ENCODE measurements around the gene PITPNM1. TPM values are rescaled to one million over a fixed set of nuclear protein-coding genes. Genes with fewer than 3 reads are reported as not detected.

PITPNM1 gene
- total RNA-seq, 2 donors from 2014 or later: 89.3 to 91.4 TPM

GRCh38 chr11:67472882-67473281 lies 32.3 kb downstream of the PITPNM1 start:
- Histone ChIP-seq H3K9me3 (no peaks in the 10 kb centered on the region), H3K9ac (ENCODE audit: low read depth in 2 of 2, low read length in 2 of 2) (no peak overlapping the region), H3K27me3 (no peaks in the 10 kb centered on the region), H3K27ac (no peak overlapping the region), H3K36me3 (no peaks in the 10 kb centered on the region), H3K4me3 (no peak overlapping the region), H3K4me1 (peaks cover 5% of the 10 kb centered on the region)
- DNase-seq: no peak
- TF ChIP-seq CTCF (IDR thresholded peaks at IDR 0.05): no peak
- intact Hi-C loops (cut with DNase I): no loop called here

GRCh38 chr11:67470337-67471002 lies 34.7 kb downstream of the PITPNM1 start:
- Histone ChIP-seq H3K27me3 (no peaks in the 10 kb centered on the region), H3K27ac (no peak overlapping the region), H3K36me3 (no peaks in the 10 kb centered on the region), H3K4me3 (no peak overlapping the region), H3K9me3 (no peaks in the 10 kb centered on the region), H3K4me1 (peaks cover 10% of the 10 kb centered on the region), H3K9ac (ENCODE audit: low read depth in 2 of 2, low read length in 2 of 2) (no peak overlapping the region)
- no peak for TF ChIP-seq CTCF (IDR thresholded peaks at IDR 0.05)
- intact Hi-C loops (cut with DNase I): no loop called here
- no peak for DNase-seq

GRCh38 chr11:67469508-67469811 lies 35.7 kb downstream of the PITPNM1 start:
- H3K27ac ChIP-seq: peak overlapping the region; percentile 90
- H3K36me3 ChIP-seq: no peaks in the 10 kb centered on the region
- peak overlapping the region; percentile 70 to 88 for H3K9ac ChIP-seq (ENCODE audit: low read depth in 2 of 2, low read length in 2 of 2)
- no peaks in the 10 kb centered on the region for H3K9me3 ChIP-seq
- DNase-seq: no peak
- peak; percentile 1 for TF ChIP-seq CTCF (IDR thresholded peaks at IDR 0.05)
- H3K4me1 ChIP-seq: peaks cover 13% of the 10 kb centered on the region
- H3K4me3 ChIP-seq: peak overlapping the region; percentile 97
- intact Hi-C loops (cut with DNase I): no loop called here
- H3K27me3 ChIP-seq: no peaks in the 10 kb centered on the region

GRCh38 chr11:67468759-67469507 lies 36.2 kb downstream of the PITPNM1 start, which contains the start of gene TMEM134:
TMEM134 (minus strand) TSS chr11:67469251; CDS start chr11:67469192, 59 bp downstream.
- intact Hi-C loops (cut with DNase I): no loop called here
- Histone ChIP-seq H3K9ac (ENCODE audit: low read depth in 2 of 2, low read length in 2 of 2) (peak within 1 kb of the TSS; percentile 75 to 94), H3K4me1 (peaks cover 15% of the 10 kb centered on the region), H3K9me3 (no peaks in the 10 kb centered on the region), H3K4me3 (peak within 1 kb of the TSS; percentile 97), H3K27ac (peak within 1 kb of the TSS; percentile 90), H3K27me3 (no peaks in the 10 kb centered on the region), H3K36me3 (no peaks in the 10 kb centered on the region)
- TF ChIP-seq CTCF (IDR thresholded peaks at IDR 0.05): peak; percentile 26
- peak; percentile 92 for DNase-seq

- DNase-seq: no peak
- Histone ChIP-seq H3K36me3 (no peaks in the 10 kb centered on the region), H3K4me1 (peaks cover 18% of the 10 kb centered on the region), H3K4me3 (peak overlapping the region; percentile 97), H3K9ac (ENCODE audit: low read depth in 2 of 2, low read length in 2 of 2) (peak overlapping the region; percentile 75 to 94), H3K27ac (peak overlapping the region; percentile 90), H3K9me3 (no peaks in the 10 kb centered on the region), H3K27me3 (no peaks in the 10 kb centered on the region)
- no peak for TF ChIP-seq CTCF (IDR thresholded peaks at IDR 0.05)
- intact Hi-C loops (cut with DNase I): no loop called here
Observed at GRCh38 chr11:67468456-67468758, 36.8 kb downstream of the PITPNM1 start.

Measured in colonic mucosa (tissue), 4 donors.